ENCODE results near the gene MFSD8. TPM values are rescaled to one million over a fixed set of nuclear protein-coding genes. Genes with fewer than 3 reads are reported as not detected.

MFSD8 gene
- total and polyA plus RNA-seq, 2 of the 4 experiments (the other 2 are of a cell fraction) = 8.8 to 36.7 TPM

DNA sequence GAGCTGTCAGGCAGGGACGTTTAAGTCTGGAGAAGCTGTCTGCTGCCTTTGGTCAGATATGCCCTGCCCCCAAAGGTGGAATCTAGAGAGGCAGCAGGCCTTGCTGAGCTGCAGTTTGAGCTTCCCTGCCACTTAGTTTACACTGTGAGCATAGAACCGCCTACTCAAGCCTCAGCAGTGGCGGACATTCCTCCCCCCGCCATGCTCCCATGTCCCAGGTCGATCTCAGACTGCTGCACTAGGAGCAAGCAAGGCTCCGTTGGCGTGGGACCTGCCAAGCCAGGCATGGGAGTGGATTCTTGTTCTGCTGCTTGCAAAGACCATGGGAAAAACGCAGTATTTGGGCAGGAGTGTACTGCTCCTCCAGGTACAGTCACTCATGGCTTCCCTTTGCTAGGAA, 59.9 kb downstream of the MFSD8 start:
- intact Hi-C loops (cut with micrococcal nuclease) (no loop called here), dilution Hi-C loops (cut with HindIII; ENCODE audit: low sequenced_read_pairs, unreplicated experiment) (no loop called here), in situ Hi-C loops (cut with MboI; ENCODE audit: low sequenced_read_pairs) (no loop called here)
- Histone ChIP-seq H3K4me1 (ENCODE audit: control insufficient read depth, insufficient read depth, low read length) (no peaks in the 10 kb centered on the region), H2AFZ (replicated peaks; ENCODE audit: low read length, poor library complexity) (no peak overlapping the region), H3K79me1 (ENCODE audit: low read depth in 1 of 2, low read length in 2 of 2) (no peaks in the 10 kb centered on the region), H3K36me3 (ENCODE audit: control insufficient read depth, insufficient read depth, low read length) (no peaks in the 10 kb centered on the region), H3K23ac (ENCODE audit: low read depth, low read length) (no peak overlapping the region), H2BK15ac (ENCODE audit: low read depth, low read length) (no peak overlapping the region), H2BK5ac (ENCODE audit: low read depth, low read length, poor library complexity, severe bottlenecking) (no peak overlapping the region), H3K4me3 (ENCODE audit: insufficient read depth, low read depth, low read length) (no peak overlapping the region), H4K20me1 (ENCODE audit: insufficient read depth, low read length) (no peaks in the 10 kb centered on the region), H2BK120ac (ENCODE audit: low read depth, low read length) (no peak overlapping the region), H4K5ac (ENCODE audit: low read depth, low read length) (no peak overlapping the region), H2AK5ac (ENCODE audit: low read depth, low read length) (no peak overlapping the region), H3K27me3 (ENCODE audit: control insufficient read depth, insufficient read depth, low read length) (no peaks in the 10 kb centered on the region), H3K56ac (ENCODE audit: extremely low read depth, insufficient read depth, low read length) (no peak overlapping the region), H3K4me2 (ENCODE audit: low read depth, low read length) (no peak overlapping the region), H3K9ac (ENCODE audit: low read depth, low read length) (no peak overlapping the region), H3K9me1 (ENCODE audit: insufficient read depth, low read length) (no peaks in the 10 kb centered on the region), H2AK9ac (replicated peaks; ENCODE audit: low read depth, low read length, poor library complexity) (no peak overlapping the region), H3K14ac (replicated peaks; ENCODE audit: low read depth, low read length) (no peak overlapping the region), H3K4ac (ENCODE audit: low read depth, low read length) (no peak overlapping the region), H3K9me3 (ENCODE audit: control insufficient read depth, insufficient read depth, low read length) (no peaks in the 10 kb centered on the region), H3K27ac (ENCODE audit: insufficient read depth, low read length) (no peak overlapping the region), H4K91ac (ENCODE audit: insufficient read depth, low read depth, low read length) (no peak overlapping the region), H4K8ac (ENCODE audit: low read depth in 2 of 2, low read length in 2 of 2) (no peak overlapping the region), H3K18ac (ENCODE audit: low read depth, low read length) (no peak overlapping the region), H2BK20ac (ENCODE audit: low read depth, low read length) (no peak overlapping the region)
- TF ChIP-seq CHD1 (IDR thresholded peaks at IDR 0.05; ENCODE audit: low read depth, low read length) = no peak
- no peak for TF ChIP-seq MXI1 (IDR thresholded peaks at IDR 0.05; ENCODE audit: borderline replicate concordance, low read depth, low read length)
- no peak for TF ChIP-seq RCOR1 (IDR thresholded peaks at IDR 0.05; ENCODE audit: insufficient replicate concordance, low read length)
- no peak for TF ChIP-seq NFE2L2 (IDR thresholded peaks at IDR 0.05; ENCODE audit: low read depth, low read length)
- no peak for TF ChIP-seq MAFK (IDR thresholded peaks at IDR 0.05; ENCODE audit: low read depth, low read length)
- TF ChIP-seq, protein P1, sequence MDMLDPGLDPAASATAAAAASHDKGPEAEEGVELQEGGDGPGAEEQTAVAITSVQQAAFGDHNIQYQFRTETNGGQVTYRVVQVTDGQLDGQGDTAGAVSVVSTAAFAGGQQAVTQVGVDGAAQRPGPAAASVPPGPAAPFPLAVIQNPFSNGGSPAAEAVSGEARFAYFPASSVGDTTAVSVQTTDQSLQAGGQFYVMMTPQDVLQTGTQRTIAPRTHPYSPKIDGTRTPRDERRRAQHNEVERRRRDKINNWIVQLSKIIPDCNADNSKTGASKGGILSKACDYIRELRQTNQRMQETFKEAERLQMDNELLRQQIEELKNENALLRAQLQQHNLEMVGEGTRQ (IDR thresholded peaks at IDR 0.05; ENCODE audit: low read depth, low read length) = no peak
- TF ChIP-seq RAD21 (IDR thresholded peaks at IDR 0.05; ENCODE audit: low read length) = no peak
- no peak for TF ChIP-seq POLR2A (IDR thresholded peaks at IDR 0.05; ENCODE audit: low read depth, low read length)
- TF ChIP-seq CTCF (conservative IDR thresholded peaks at IDR 0.05; ENCODE audit: low read depth, low read length) = no peak
- no peak for TF ChIP-seq BHLHE40 (IDR thresholded peaks at IDR 0.05; ENCODE audit: low read depth, low read length)
- no peak for TF ChIP-seq CEBPB (IDR thresholded peaks at IDR 0.05; ENCODE audit: low read depth, low read length)
- TF ChIP-seq RFX5 (IDR thresholded peaks at IDR 0.05; ENCODE audit: low read depth, low read length) = no peak
- no peak for TF ChIP-seq FOS (IDR thresholded peaks at IDR 0.05; ENCODE audit: low read depth, low read length)
- no peak for TF ChIP-seq SMC3 (IDR thresholded peaks at IDR 0.05; ENCODE audit: low read depth, low read length)
- TF ChIP-seq ELK1 (IDR thresholded peaks at IDR 0.05; ENCODE audit: borderline replicate concordance, low read depth, low read length) = no peak
- TF ChIP-seq MAZ (IDR thresholded peaks at IDR 0.05; ENCODE audit: borderline replicate concordance, low read depth, low read length) = no peak
- ChIA-PET POLR2A (ENCODE audit: unreplicated experiment) (no interaction called here), CTCF (no interaction called here)
- BruUV-seq (replicated peaks) = no TSS peak
- 97% methylated on average over 5 of the region's 8 CpGs; no CpG with 5 or more reads in 1 of the 2 experiments for WGBS, 2 experiments (ENCODE audit: extremely low coverage in 2 of 2, insufficient read length in 1 of 2)
- ATAC-seq (ENCODE audit: low read depth) (no peak), DNase-seq (no peak)

Measured in IMR-90 (cell line).